Bronchial epithelial cell (primary cell): ENCODE results near the gene RPIA. TPM values are rescaled to one million over a fixed set of nuclear protein-coding genes. Genes with fewer than 3 reads are reported as not detected.
A peak's percentile ranks its signal among the peaks of the same experiment; 100 is the strongest.
"Not testable (repeated sequence)": the region's sequence is repeated elsewhere in the genome, so short reads cannot be mapped to it uniquely, and the experiment has no call there.

Experiments
- DNase-seq: peaks from one replicate; pipeline ENCODE4 v3.0.0-alpha.2; 2010; ENCODE audit warnings: low read depth
- FAIRE-seq: peaks from 2 replicates; lab custom pipeline; 2011; peaks lifted over from hg19 to GRCh38; lab: Jason Lieb, UNC
- H3K27me3 ChIP-seq: 2 replicates; pipeline ENCODE4 v1.5.1; 2011; ENCODE audit warnings: low read length; ENCODE audit not compliant: control insufficient read depth, insufficient read depth
- H3K36me3 ChIP-seq: 2 replicates; pipeline ENCODE4 v1.5.1; 2011; ENCODE audit warnings: low read length; ENCODE audit not compliant: control insufficient read depth, insufficient read depth
- H3K4me3 ChIP-seq: 2 replicates; pipeline ENCODE4 v1.5.1; 2011; ENCODE audit warnings: mild to moderate bottlenecking, low read depth, low read length, control low read depth
- CTCF ChIP-seq: IDR thresholded peaks from 2 replicates; pipeline ENCODE4 v1.5.1; 2011; ENCODE audit warnings: mild to moderate bottlenecking, moderate library complexity, low read length, control low read depth, inconsistent platforms; ENCODE audit not compliant: insufficient read depth, severe bottlenecking
- total RNA-seq: library from RNA; depleted of rRNA; stranded (reverse); fragments of >200 nt; gene quantifications from 2 replicates; pipeline ENCODE4 v1.2.1, GENCODE V29; 2014

RPIA gene
- 6.3 and 6.4 TPM in 2 replicates for total RNA-seq

- no peaks in the 10 kb centered on the region for H3K36me3 ChIP-seq
- H3K27me3 ChIP-seq = no peaks in the 10 kb centered on the region
- peak; percentile 59 for TF ChIP-seq CTCF
- peak; percentile 96 for DNase-seq
- no peak for FAIRE-seq
- peak within 1 kb of the TSS; percentile 76 for H3K4me3 ChIP-seq
Observed at GRCh38 chr2:88691339-88692183, at the start of gene RPIA. Gene RPIA, plus strand, starts transcription at chr2:88691673. Its CDS starts 26 bp downstream, at chr2:88691699.

DNA sequence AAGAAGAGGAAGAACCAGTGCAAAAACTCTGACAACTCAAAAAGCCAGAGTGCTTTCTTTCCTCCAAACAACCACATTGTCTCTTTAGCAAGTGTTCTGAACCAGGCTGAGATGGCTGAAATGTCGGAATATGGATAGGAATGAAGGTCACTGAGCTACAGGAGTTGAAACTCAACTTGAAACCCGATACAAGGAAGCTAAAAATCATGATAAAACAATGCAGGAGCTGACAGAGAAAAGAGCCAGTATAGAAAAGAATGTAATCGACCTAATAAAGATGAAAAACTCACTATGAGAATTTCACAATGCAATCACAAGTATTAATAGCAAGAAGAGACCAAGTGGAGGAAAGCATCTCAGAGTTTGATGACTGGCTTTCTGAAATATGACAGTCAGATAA lies 49.2 kb upstream of the RPIA start:
- Histone ChIP-seq H3K36me3 (no peaks in the 10 kb centered on the region), H3K27me3 (no peaks in the 10 kb centered on the region), H3K4me3 (no peak overlapping the region)
- FAIRE-seq (no peak), DNase-seq (no peak)
- TF ChIP-seq CTCF = no peak

- H3K4me3 ChIP-seq, H3K27me3 ChIP-seq, FAIRE-seq, DNase-seq, H3K36me3 ChIP-seq: not testable (repeated sequence)
Observed at GRCh38 chr2:88645291-88645882, 46.1 kb upstream of the RPIA start.

DNA sequence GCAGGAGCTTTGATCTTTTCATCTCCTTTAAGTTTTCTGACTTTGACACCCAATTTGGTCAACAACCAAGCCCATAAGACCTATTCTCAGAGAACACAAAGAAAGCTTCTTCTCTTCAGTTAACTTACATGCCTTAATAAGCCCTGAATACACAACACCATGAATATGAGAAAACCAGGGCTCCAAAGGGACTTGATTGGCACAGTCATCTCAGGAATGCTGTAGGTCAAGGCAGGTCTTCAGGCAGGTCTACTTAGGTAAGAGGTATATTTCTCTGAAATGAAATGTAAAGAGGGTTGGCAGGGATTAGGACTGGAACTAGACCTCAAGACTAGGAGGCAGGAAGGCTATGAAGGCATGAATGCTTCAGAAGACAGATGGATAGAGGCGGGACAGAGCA lies 39.8 kb upstream of the RPIA start:
- Histone ChIP-seq H3K36me3 (no peaks in the 10 kb centered on the region), H3K4me3 (no peak overlapping the region), H3K27me3 (no peaks in the 10 kb centered on the region)
- DNase-seq (no peak), FAIRE-seq (peak; percentile 32)
- no peak for TF ChIP-seq CTCF

DNA sequence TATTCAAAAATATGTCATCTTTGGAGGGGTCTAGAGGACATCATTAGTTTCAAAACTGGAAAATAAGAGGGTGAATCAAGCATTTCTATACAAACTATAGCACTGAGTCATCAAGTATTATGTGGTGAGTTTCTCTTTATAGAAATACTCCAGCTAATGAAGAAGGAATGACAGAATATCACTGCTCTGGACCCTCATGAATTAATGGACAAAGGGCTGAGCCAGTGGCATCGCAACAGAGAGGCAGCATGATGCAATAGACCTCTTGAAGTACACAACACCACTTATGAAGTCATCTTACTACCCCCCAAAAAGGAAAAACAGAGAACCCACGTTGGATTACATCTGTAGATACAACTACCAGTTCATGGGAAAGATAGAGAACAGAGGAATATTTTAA lies 36.8 kb upstream of the RPIA start:
- Histone ChIP-seq H3K27me3 (no peaks in the 10 kb centered on the region), H3K36me3 (no peaks in the 10 kb centered on the region), H3K4me3 (no peak overlapping the region)
- no peak for TF ChIP-seq CTCF
- FAIRE-seq = no peak
- DNase-seq = peak; percentile 67

DNA sequence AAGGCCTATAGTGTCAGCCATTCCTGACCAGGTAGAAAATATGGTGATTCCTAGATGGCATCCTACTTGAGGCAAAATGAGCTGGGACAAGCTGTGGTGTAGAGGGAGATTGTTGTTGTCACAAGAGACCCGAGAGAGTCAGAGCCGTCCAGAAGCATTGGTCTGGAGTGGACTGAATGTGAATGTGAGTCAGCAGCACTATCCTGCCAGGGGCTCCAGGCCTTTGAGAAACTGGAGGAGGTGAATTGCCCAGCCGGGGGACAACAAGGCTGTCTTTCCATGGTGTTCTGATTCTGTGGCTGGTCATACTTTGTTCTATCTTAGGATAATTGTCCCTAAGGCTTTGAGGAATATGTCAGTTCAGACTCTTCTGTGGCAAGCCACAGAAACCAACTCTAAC lies 34.8 kb upstream of the RPIA start:
- DNase-seq (no peak), FAIRE-seq (no peak)
- no peaks in the 10 kb centered on the region for H3K36me3 ChIP-seq
- H3K27me3 ChIP-seq = no peaks in the 10 kb centered on the region
- no peak overlapping the region for H3K4me3 ChIP-seq
- TF ChIP-seq CTCF = no peak
